RPMI8226 (cell line): ENCODE data around the gene COL18A1.

Experiments
- DNase-seq: peaks from one replicate; pipeline ENCODE4 v3.0.0-alpha.2; 2015

The COL18A1 gene

GRCh38 chr21:45509566-45510465 is 104.9 kb downstream of the COL18A1 start:
- no peak for DNase-seq

- no peak for DNase-seq
These were observed 105.5 kb downstream of the COL18A1 start for GRCh38 chr21:45510466-45510955.

GRCh38 chr21:45511007-45511406 is 106.0 kb downstream of the COL18A1 start:
- DNase-seq = no peak

GRCh38 chr21:45511661-45512431 is 106.9 kb downstream of the COL18A1 start:
- no peak for DNase-seq

- no peak for DNase-seq
These were observed 107.6 kb downstream of the COL18A1 start for GRCh38 chr21:45512626-45513002.

GRCh38 chr21:45513003-45513717 is 108.2 kb downstream of the COL18A1 start:
- DNase-seq = no peak

- no peak for DNase-seq
These were observed 108.9 kb downstream of the COL18A1 start for GRCh38 chr21:45513741-45514310.

- no peak for DNase-seq
These were observed 109.5 kb downstream of the COL18A1 start for GRCh38 chr21:45514311-45515021.

- DNase-seq = no peak
These were observed 110.5 kb downstream of the COL18A1 start for GRCh38 chr21:45515241-45516061.

- DNase-seq = no peak
These were observed 111.2 kb downstream of the COL18A1 start for GRCh38 chr21:45516071-45516670.

GRCh38 chr21:45516671-45517151 is 111.7 kb downstream of the COL18A1 start:
- no peak for DNase-seq

GRCh38 chr21:45517249-45518065 is 112.5 kb downstream of the COL18A1 start:
- DNase-seq = no peak

GRCh38 chr21:45518742-45519141 is 113.8 kb downstream of the COL18A1 start:
- DNase-seq = no peak

GRCh38 chr21:45519182-45519581 is 114.2 kb downstream of the COL18A1 start:
- DNase-seq = no peak

GRCh38 chr21:45521241-45521640 is 116.3 kb downstream of the COL18A1 start:
- DNase-seq = no peak

- DNase-seq = no peak
These were observed 117.4 kb downstream of the COL18A1 start for GRCh38 chr21:45522381-45522780.

GRCh38 chr21:45522986-45523385 is 118.0 kb downstream of the COL18A1 start:
- DNase-seq = no peak

- DNase-seq = no peak
These were observed 118.6 kb downstream of the COL18A1 start for GRCh38 chr21:45523411-45524101.

- DNase-seq = no peak
These were observed 119.8 kb downstream of the COL18A1 start for GRCh38 chr21:45524756-45525152.
